HepG2 (cell line): ENCODE results near the gene CYB5A. TPM values are rescaled to one million over a fixed set of nuclear protein-coding genes. Genes with fewer than 3 reads are reported as not detected.

ENCODE experiments used
- AHR ChIP-seq: IDR thresholded peaks from 2 replicates; pipeline ENCODE4 v1.6.1; 2018; ENCODE audit warnings: missing genetic modification reagents, missing compliant biosample characterization
- BRCA1 ChIP-seq: sonication (generic); formaldehyde crosslinking; IDR thresholded peaks from 2 replicates; pipeline ENCODE4 v1.4.0; 2020; ENCODE audit warnings: missing genetic modification reagents
- CC2D1A ChIP-seq: sonication (generic); formaldehyde crosslinking; IDR thresholded peaks from 2 replicates; pipeline ENCODE4 v1.8.1; 2023; ENCODE audit warnings: mild to moderate bottlenecking, missing genetic modification reagents
- FIP1L1 ChIP-seq: fragments of 200-400 bp; formaldehyde crosslinking; IDR thresholded peaks from 2 replicates; pipeline ENCODE4 v1.6.1; 2018; ENCODE audit warnings: low read depth, mild to moderate bottlenecking, low read length, moderate library complexity, borderline replicate concordance; ENCODE audit not compliant: insufficient read depth
- HDAC1 ChIP-seq: sonication (generic); formaldehyde crosslinking; IDR thresholded peaks from 2 replicates; pipeline ENCODE4 v1.5.1; 2020; ENCODE audit warnings: mild to moderate bottlenecking, missing genetic modification reagents
- HDAC2 ChIP-seq: sonication (generic); formaldehyde crosslinking; IDR thresholded peaks from 2 replicates; pipeline ENCODE4 v1.4.0; 2020; ENCODE audit warnings: missing genetic modification reagents
- HNF1B ChIP-seq: sonication (generic); formaldehyde crosslinking; IDR thresholded peaks from 2 replicates; pipeline ENCODE4 v1.5.1; 2020; ENCODE audit warnings: mild to moderate bottlenecking, moderate library complexity, missing genetic modification reagents
- IRF2 ChIP-seq: IDR thresholded peaks from 2 replicates; pipeline ENCODE4 v1.6.1; 2018; ENCODE audit warnings: missing genetic modification reagents, missing compliant biosample characterization
- KLF15 ChIP-seq: sonication (generic); formaldehyde crosslinking; IDR thresholded peaks from 2 replicates; pipeline ENCODE4 v1.8.1; 2023; ENCODE audit warnings: borderline replicate concordance, mild to moderate bottlenecking, inconsistent platforms, missing genetic modification reagents, mixed read lengths
- MED8 ChIP-seq: sonication (generic); formaldehyde crosslinking; IDR thresholded peaks from 2 replicates; pipeline ENCODE4 v1.8.1; 2023; ENCODE audit warnings: mild to moderate bottlenecking, missing genetic modification reagents; ENCODE audit not compliant: insufficient replicate concordance
- NFIC ChIP-seq: IDR thresholded peaks from 2 replicates; pipeline ENCODE4 v1.6.1; 2012; ENCODE audit warnings: mild to moderate bottlenecking, low read length, inconsistent platforms
- PHB2 ChIP-seq: fragments of 450-650 bp; IDR thresholded peaks from 2 replicates; pipeline ENCODE4 v1.6.1; 2018; ENCODE audit not compliant: partially characterized antibody
- POLR2G ChIP-seq: fragments of 200-400 bp; formaldehyde crosslinking; IDR thresholded peaks from 2 replicates; pipeline ENCODE4 v1.6.1; 2018; ENCODE audit warnings: mild to moderate bottlenecking, low read depth, low read length, moderate library complexity
- PRMT3 ChIP-seq: sonication (generic); formaldehyde crosslinking; IDR thresholded peaks from 2 replicates; pipeline ENCODE4 v1.8.1; 2022; ENCODE audit warnings: low read depth, mild to moderate bottlenecking, moderate library complexity, missing genetic modification reagents, borderline replicate concordance
- RXRB ChIP-seq: IDR thresholded peaks from 2 replicates; pipeline ENCODE4 v1.6.1; 2016; ENCODE audit warnings: borderline replicate concordance, missing genetic modification reagents, missing compliant biosample characterization
- SRF ChIP-seq: IDR thresholded peaks from 2 replicates; pipeline ENCODE4 v1.6.1; 2011; ENCODE audit warnings: mild to moderate bottlenecking, low read depth, low read length, moderate library complexity
- ZNF256 ChIP-seq: sonication (generic); formaldehyde crosslinking; conservative IDR thresholded peaks from 2 replicates; pipeline ENCODE4 v1.4.0; 2020; ENCODE audit warnings: missing genetic modification reagents
- ZNF383 ChIP-seq: sonication (generic); formaldehyde crosslinking; IDR thresholded peaks from 2 replicates; pipeline ENCODE4 v1.4.0; 2020; ENCODE audit warnings: missing genetic modification reagents, mild to moderate bottlenecking, borderline replicate concordance
- ZNF441 ChIP-seq: sonication (generic); formaldehyde crosslinking; IDR thresholded peaks from 2 replicates; pipeline ENCODE4 v1.7.0; 2021; ENCODE audit warnings: missing genetic modification reagents, borderline replicate concordance
- ZNF570 ChIP-seq: sonication (generic); formaldehyde crosslinking; IDR thresholded peaks from 2 replicates; pipeline ENCODE4 v1.4.0; 2020; ENCODE audit warnings: mild to moderate bottlenecking, missing genetic modification reagents, borderline replicate concordance
- ZNF737 ChIP-seq: sonication (generic); formaldehyde crosslinking; IDR thresholded peaks from 2 replicates; pipeline ENCODE4 v1.5.0; 2020; ENCODE audit warnings: missing genetic modification reagents, mild to moderate bottlenecking, borderline replicate concordance
- ZZZ3 ChIP-seq: sonication (generic); formaldehyde crosslinking; IDR thresholded peaks from 2 replicates; pipeline ENCODE4 v1.4.0; 2020; ENCODE audit warnings: missing genetic modification reagents, mild to moderate bottlenecking, borderline replicate concordance
- polyA plus RNA-seq, 8 experiments: library from polyadenylated mRNA; depleted of rRNA in 3 of 8; stranded (reverse) in 7 of 8; unstranded in 1 of 8; fragments of >200 nt; fragmentation: Illumina TruSeq in 4 of 8; extraction: Trizol in 4 of 8; gene quantifications; 2 replicates each; pipeline versions ENCODE4 v1.2.1 to v1.2.3, GENCODE V29; 2011 to 2016; ENCODE audit warnings: low read depth in 4 of 8, missing spikeins in 1 of 8, mixed read lengths in 1 of 8; ENCODE audit not compliant: insufficient read depth in 1 of 8
- total RNA-seq, 5 experiments: library from RNA; depleted of rRNA; stranded (reverse); fragments of >200 nt; fragmentation: Illumina TruSeq; extraction: Trizol; gene quantifications; 2 replicates each; pipeline ENCODE4 v1.2.3, GENCODE V29; 2016; ENCODE audit warnings: low read depth in 1 of 5
- TF ChIP-seq, protein P1 (sequence below): sonication (generic); formaldehyde crosslinking; IDR thresholded peaks from 2 replicates; pipeline ENCODE4 v1.4.0; 2020; ENCODE audit warnings: mild to moderate bottlenecking, missing genetic modification reagents
- TF ChIP-seq, protein P2 (sequence below): sonication (generic); formaldehyde crosslinking; IDR thresholded peaks from 2 replicates; pipeline ENCODE4 v1.4.0; 2020; ENCODE audit warnings: missing genetic modification reagents, borderline replicate concordance

CYB5A gene
- total and polyA plus RNA-seq, 2 of the 13 experiments (the other 11 are each of a cell fraction or from before 2014, with no cell fraction given): 215 to 356 TPM

- TF ChIP-seq, protein P1, sequence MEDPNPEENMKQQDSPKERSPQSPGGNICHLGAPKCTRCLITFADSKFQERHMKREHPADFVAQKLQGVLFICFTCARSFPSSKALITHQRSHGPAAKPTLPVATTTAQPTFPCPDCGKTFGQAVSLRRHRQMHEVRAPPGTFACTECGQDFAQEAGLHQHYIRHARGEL (CRISPR knock-in tag): no peak
- TF ChIP-seq ZZZ3 (CRISPR knock-in tag) (no peak), ZNF570 (CRISPR knock-in tag) (no peak), NFIC (peak; percentile 57; the same call in 1 of the 2 replicates), BRCA1 (CRISPR knock-in tag) (peak; percentile 14; the same call in 1 of the 2 replicates), FIP1L1 (no peak), ZNF383 (no peak), AHR (CRISPR knock-in tag) (0 out of 2 replicates have a peak, but pooled peaks have one; percentile 38), PRMT3 (CRISPR knock-in tag) (no peak), ZNF441 (CRISPR knock-in tag) (peak; percentile 88; the same call in 1 of the 2 replicates), HNF1B (CRISPR knock-in tag) (peak; percentile 97), MED8 (no peak), KLF15 (0 out of 2 replicates have a peak, but pooled peaks have one; percentile 19), PHB2 (no peak), ZNF737 (CRISPR knock-in tag) (no peak), HDAC2 (CRISPR knock-in tag) (no peak; the same call in none of the 2 replicates), POLR2G (peak; percentile 73), IRF2 (CRISPR knock-in tag) (no peak; the same call in 1 of the 2 replicates), SRF (0 out of 2 replicates have a peak, but pooled peaks have one; percentile 26), CC2D1A (CRISPR knock-in tag) (no peak), ZNF256 (CRISPR knock-in tag) (no peak), HDAC1 (CRISPR knock-in tag) (peak; percentile 82), RXRB (CRISPR knock-in tag) (peak; percentile 83)
- TF ChIP-seq, protein P2, sequence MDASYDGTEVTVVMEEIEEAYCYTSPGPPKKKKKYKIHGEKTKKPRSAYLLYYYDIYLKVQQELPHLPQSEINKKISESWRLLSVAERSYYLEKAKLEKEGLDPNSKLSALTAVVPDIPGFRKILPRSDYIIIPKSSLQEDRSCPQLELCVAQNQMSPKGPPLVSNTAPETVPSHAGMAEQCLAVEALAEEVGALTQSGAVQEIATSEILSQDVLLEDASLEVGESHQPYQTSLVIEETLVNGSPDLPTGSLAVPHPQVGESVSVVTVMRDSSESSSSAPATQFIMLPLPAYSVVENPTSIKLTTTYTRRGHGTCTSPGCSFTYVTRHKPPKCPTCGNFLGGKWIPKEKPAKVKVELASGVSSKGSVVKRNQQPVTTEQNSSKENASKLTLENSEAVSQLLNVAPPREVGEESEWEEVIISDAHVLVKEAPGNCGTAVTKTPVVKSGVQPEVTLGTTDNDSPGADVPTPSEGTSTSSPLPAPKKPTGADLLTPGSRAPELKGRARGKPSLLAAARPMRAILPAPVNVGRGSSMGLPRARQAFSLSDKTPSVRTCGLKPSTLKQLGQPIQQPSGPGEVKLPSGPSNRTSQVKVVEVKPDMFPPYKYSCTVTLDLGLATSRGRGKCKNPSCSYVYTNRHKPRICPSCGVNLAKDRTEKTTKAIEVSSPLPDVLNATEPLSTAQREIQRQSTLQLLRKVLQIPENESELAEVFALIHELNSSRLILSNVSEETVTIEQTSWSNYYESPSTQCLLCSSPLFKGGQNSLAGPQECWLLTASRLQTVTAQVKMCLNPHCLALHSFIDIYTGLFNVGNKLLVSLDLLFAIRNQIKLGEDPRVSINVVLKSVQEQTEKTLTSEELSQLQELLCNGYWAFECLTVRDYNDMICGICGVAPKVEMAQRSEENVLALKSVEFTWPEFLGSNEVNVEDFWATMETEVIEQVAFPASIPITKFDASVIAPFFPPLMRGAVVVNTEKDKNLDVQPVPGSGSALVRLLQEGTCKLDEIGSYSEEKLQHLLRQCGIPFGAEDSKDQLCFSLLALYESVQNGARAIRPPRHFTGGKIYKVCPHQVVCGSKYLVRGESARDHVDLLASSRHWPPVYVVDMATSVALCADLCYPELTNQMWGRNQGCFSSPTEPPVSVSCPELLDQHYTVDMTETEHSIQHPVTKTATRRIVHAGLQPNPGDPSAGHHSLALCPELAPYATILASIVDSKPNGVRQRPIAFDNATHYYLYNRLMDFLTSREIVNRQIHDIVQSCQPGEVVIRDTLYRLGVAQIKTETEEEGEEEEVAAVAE (CRISPR knock-in tag): 0 out of 2 replicates have a peak, but pooled peaks have one; percentile 5
Measured at GRCh38 chr18:74291771-74292540, at the start of gene CYB5A (continued).
